Nucleus accumbens (tissue), 56 donors: ENCODE measurements around the gene ADAMTS12.

Experiments
- DNase-seq, 56 donors: peaks; one replicate each; lab custom pipeline; 2025; lab: John Stamatoyannopoulos, UW

Gene ADAMTS12

GRCh38 chr5:33725806-33726205 lies 166.0 kb downstream of the ADAMTS12 start:
- DNase-seq: no peak

- no peak for DNase-seq
Measured at GRCh38 chr5:33721491-33722200, 170.1 kb downstream of the ADAMTS12 start.

DNA sequence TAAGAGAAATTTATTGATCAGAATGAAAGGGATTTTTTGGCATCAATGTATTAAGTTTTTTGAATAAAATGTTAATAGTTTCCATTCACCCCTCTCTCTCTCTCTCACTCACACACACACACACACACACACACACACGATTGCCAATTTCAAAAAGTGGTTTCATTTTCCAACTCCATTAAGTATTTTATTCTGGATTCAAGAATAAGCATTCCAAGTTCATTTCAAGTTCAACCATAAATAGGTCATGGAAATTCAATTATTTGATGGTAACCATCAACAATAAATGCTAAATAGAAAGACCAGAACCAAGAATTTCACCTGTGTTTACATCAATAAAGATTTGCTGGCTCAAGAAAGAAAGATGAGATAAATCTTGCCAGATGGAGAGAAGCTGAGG lies 171.6 kb downstream of the ADAMTS12 start:
- no peak for DNase-seq

DNA sequence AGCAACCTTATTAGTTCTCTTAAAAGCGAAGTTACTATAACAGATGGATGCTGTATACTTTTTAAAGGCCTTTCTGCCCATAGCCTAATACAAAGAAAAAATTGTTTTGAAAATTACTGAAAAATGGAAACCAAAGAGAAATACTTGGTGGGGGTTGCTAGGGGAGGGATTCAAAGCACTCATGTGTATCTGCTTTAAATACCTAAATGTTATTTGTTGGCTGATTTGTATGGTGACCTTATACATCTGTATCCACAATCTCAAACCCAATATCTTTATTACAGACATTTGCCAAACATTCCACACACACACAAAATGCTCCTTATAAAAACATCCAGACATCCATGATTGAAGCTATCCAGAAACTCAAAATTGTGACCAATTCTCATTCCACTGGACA lies 172.0 kb downstream of the ADAMTS12 start:
- no peak for DNase-seq

- DNase-seq: no peak
Measured at GRCh38 chr5:33715661-33716060, 176.1 kb downstream of the ADAMTS12 start.

GRCh38 chr5:33713136-33713765 lies 178.5 kb downstream of the ADAMTS12 start:
- no peak for DNase-seq

DNA sequence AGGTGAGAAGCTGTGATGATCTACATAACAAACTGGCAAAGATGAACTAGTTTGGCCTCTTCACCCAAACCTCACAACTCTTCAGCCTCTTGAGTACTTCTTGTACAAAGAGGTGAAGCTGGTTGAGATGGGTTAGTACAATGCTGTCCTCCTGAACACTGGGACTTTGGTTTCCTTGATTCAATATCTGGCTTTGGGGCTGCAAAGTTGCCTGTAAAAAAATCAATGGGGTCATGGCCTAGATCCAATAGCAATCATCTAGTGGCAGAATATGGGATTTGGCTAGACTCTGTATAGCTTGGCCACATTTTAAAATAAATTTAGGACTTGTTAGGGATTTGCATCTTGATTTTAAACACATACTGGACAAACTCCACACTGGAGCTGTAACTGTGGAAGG lies 179.1 kb downstream of the ADAMTS12 start:
- no peak for DNase-seq

GRCh38 chr5:33711094-33711679 lies 180.6 kb downstream of the ADAMTS12 start:
- DNase-seq: no peak

- DNase-seq: no peak
Measured at GRCh38 chr5:33702867-33703266, 188.9 kb downstream of the ADAMTS12 start.

GRCh38 chr5:33701951-33702350 lies 189.8 kb downstream of the ADAMTS12 start:
- no peak for DNase-seq

DNA sequence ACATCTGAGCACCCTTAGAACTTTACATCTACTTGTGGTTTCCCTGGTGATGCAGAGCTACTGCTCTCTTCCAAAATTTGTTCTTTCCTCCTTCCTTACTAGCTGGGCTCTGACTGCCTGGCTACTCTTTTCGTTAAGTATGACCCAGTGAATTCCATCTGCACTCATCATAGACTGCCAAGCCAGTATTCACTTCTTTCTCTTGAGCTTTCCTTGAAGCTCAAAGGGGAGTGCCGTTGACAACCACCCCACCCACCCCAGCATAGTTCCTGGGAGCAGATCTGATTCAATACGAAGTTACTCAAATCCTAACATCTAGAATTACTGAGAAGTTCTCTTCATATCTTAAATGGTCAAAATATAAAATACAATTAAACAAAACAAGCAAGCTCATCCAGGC lies 190.5 kb downstream of the ADAMTS12 start:
- no peak for DNase-seq

DNA sequence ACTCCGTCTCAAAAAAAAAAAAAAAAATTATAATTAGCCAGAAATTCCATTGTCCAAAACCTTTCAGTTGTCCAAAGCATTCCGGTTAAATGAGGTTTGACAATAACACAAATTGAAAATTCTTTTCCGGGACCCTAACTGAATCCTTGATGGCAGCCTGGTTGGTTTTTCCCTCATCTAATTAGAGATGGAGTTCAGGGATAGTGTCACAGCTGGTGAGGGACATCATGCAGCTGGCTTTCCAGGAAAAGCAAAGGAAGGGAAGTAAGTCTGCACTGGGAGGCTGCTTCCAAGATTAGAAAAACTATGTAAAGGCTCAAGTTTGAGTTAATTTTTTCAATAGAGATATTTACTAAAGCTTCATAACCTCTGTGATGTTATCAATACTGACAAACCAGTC lies 195.4 kb downstream of the ADAMTS12 start:
- DNase-seq: no peak

GRCh38 chr5:33692980-33693379 lies 198.8 kb downstream of the ADAMTS12 start:
- DNase-seq: no peak

DNA sequence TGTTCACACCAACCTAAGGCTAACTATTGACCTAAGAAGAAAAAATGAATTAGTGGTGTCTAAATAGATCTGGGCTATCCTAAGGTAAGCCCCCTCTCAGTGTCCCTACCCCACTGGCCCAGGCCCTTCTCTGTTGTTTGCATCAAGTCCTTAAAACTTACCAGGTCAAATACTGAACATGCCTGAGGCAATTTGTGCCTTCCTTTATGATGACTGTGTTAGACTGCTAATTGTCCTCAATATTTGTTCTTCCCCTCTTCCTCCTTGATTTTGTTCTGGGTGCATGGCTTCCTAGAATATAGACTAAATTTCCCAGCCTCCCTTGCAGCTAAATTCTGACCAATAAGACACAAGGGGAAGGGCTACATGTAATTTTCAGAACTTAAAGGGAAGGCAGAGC lies 199.9 kb downstream of the ADAMTS12 start:
- no peak for DNase-seq

GRCh38 chr5:33690374-33691135 lies 201.2 kb downstream of the ADAMTS12 start:
- no peak for DNase-seq

DNA sequence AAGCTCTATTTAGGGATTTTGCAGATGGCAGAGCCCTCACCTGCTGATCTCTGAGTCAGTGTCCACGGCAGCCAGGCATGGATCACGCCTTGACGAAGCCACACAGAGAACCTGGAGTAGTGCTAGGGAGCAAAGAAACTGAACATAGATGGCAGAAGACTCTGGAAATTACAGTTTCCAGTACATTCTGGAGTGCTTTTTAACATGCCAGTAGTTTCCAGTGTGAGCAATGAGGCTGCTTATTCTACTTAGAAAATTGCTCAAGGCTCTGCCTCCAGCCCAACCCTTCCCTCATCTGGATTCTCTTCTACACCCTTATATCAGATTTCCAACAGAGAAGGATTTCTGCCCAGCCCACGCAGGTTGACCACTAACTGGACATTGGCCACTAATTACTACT lies 203.3 kb downstream of the ADAMTS12 start:
- DNase-seq: no peak

DNA sequence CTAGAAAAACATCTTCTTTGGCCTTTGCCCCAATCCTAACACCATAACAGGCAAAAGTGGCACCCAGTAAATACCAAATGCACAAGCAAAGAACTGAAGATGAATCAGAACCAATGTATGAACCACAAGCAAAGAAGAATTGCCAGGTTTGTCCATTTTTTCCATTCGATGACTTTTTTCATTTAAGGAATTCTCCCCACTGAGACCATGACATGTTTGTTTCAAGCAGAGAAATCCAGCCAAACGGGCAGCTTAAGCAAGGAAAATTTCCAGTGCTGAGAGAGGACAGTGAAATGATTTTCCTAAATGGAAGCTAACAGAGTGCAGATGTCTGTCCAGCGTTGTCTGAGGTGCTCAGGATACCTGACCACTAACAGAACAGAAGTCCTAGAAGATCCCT lies 203.7 kb downstream of the ADAMTS12 start:
- DNase-seq: no peak

DNA sequence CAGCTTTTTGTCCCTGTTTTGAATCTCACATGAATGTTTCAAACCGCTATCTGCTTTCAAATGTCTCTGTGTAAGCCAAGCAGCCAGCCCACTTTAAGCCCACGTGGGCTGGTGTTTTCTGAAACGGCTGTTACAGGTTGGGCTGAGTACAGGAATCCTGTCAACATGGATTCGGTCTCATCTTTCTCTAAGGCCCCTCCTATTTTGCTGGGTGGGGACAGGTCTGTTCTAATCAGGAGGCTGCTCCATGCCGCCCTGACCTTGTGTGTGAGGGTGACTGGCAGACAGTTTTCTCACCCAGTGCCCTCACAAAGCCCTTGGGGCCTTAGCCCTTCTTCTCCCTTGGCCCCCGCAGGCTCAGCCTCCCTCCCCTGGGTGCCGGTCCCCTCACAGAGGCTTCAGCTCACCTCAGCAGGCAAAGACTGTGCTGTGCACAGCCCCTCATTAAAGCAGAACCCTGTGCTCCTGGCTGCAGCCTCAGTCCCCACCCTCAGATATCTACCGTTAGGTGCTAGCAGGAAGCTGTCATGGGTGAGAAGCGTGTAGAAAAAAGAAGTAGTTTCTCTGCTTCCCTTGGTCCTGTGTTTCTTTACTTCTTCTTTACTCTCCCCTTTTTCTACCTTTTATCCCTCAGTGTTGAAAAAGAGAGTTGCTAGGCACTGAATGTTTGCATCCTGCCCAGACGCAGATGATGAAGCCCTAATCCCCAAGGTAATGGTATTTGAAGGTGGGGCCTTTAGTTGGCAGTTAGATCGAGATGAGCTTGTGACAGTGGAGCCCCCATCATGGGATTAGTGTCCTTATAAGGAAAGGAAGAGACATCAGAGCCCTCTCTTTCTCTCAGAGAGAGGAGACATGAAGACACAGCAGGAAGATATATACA lies 205.7 kb downstream of the ADAMTS12 start:
- DNase-seq: no peak

DNA sequence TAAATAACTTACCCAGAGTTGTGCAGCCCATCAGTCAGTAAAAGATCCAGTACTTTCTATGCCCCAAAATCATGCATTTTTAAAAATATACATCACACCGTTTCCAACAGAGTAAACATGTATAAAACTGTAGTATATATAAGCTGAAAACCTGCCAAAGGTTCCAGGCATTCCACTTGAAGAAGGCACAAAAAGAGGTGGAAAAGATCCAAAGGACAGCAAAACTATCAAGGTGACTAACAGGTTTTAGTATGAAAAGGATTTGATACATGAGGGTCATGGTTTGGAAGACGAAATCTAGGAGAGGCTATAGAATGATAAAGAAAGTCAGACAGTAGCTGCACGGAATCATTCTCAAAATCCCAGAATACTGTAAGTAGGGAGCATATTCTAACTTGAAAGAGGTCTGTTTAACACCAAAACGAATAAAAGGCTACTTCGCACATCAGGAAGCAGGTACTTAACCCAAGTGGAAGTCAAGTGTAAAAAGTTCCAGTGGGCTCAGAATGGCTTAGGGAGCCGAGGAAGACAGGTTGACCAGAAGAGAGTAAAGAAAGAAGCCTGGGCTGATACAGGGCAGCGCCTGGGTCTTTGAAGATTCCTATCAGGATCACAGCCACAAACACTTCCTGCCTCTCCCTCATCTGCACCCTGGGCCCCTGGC lies 207.2 kb downstream of the ADAMTS12 start:
- DNase-seq: no peak

DNA sequence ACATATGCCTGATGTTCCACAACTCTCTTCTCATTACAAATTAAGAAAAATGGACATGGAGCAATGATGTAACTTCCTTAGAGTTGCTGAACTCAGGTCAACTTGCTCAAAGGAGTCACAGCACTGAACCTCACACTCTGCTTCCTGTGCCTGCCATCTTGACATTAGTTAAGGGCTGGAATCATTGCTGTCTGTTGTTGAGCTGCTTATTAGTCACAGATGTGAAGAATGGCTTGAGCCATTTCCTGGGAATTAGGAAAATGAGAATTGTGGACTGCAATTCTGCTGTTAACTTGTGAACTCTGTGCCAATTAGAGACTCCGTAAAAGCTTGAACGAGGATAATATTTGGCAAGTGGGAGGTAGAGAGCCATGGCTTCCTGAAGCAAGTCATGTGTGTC lies 212.0 kb downstream of the ADAMTS12 start:
- DNase-seq: no peak
